Naive B cell (primary cell): ENCODE data around the gene ACOX1. TPM values are rescaled to one million over a fixed set of nuclear protein-coding genes. Genes with fewer than 3 reads are reported as not detected.

Experiments used
- ATAC-seq, 2 donors: fragments of 150-1000 bp; cut with Tn5 transposase; 2 replicates each; pipeline ENCODE4 v1.10.0; 2021; ENCODE audit warnings: low read depth in 2 of 2, mild to moderate bottlenecking in 2 of 2, moderate library complexity in 2 of 2
- DNase-seq: peaks from one replicate; pipeline ENCODE4 v3.0.0; 2022
- H3K27ac Mint-ChIP-seq, 6 donors: one replicate each; pipeline ENCODE4 v1.8.0; 2020 to 2022; ENCODE audit warnings: mild to moderate bottlenecking in 6 of 6, mixed read lengths in 6 of 6, moderate library complexity in 5 of 6, inconsistent platforms in 2 of 6
- H3K27me3 Mint-ChIP-seq, 3 donors: one replicate each; pipeline ENCODE4 v1.8.0; 2021 to 2022; ENCODE audit warnings: mixed read lengths in 3 of 3, mild to moderate bottlenecking in 1 of 3
- H3K36me3 Mint-ChIP-seq, 2 donors: one replicate each; pipeline ENCODE4 v1.8.0; 2020 to 2022; ENCODE audit warnings: mixed read lengths in 2 of 2, inconsistent platforms in 1 of 2, mild to moderate bottlenecking in 1 of 2
- H3K4me1 Mint-ChIP-seq, 3 donors: one replicate each; pipeline ENCODE4 v1.8.0; 2020 to 2022; ENCODE audit warnings: mixed read lengths in 3 of 3, inconsistent platforms in 1 of 3, mild to moderate bottlenecking in 1 of 3, moderate library complexity in 1 of 3
- H3K4me3 Mint-ChIP-seq, 8 donors: one replicate each; pipeline ENCODE4 v1.8.0; 2020 to 2022; ENCODE audit warnings: mild to moderate bottlenecking in 8 of 8, mixed read lengths in 8 of 8, moderate library complexity in 8 of 8, inconsistent platforms in 2 of 8
- H3K9me3 Mint-ChIP-seq, 7 donors: one replicate each; pipeline ENCODE4 v1.8.0; 2020 to 2022; ENCODE audit warnings: mixed read lengths in 7 of 7, mild to moderate bottlenecking in 5 of 7, inconsistent platforms in 2 of 7, moderate library complexity in 1 of 7
- polyA plus RNA-seq, 6 donors: library from polyadenylated mRNA; unstranded; fragments of 300-500 nt; fragmentation: Illumina TruSeq; gene quantifications; one replicate each; pipeline ENCODE4 v1.2.3, GENCODE V29; 2021; ENCODE audit warnings: low read depth in 6 of 6

ACOX1 gene
- polyA plus RNA-seq, 6 donors from 2014 or later, result 6.4 to 15.5 (median 10.6) TPM

- peaks cover 21 to 30% (median 26%) of the 10 kb centered on the region in 3 donors for H3K4me1 Mint-ChIP-seq
- ATAC-seq (no peak), DNase-seq (no peak)
- no peaks in the 10 kb centered on the region for H3K27me3 Mint-ChIP-seq
- H3K36me3 Mint-ChIP-seq, result peaks cover 0 to 7% of the 10 kb centered on the region in 2 donors
- H3K27ac Mint-ChIP-seq, result peak overlapping the region in 3 of 6 donors; percentile 11 to 86 (median 69)
- no peaks in the 10 kb centered on the region for H3K9me3 Mint-ChIP-seq
- H3K4me3 Mint-ChIP-seq, result peak overlapping the region; percentile 33 to 91 (median 67)
Observed at GRCh38 chr17:75898065-75898464, 80.9 kb downstream of the ACOX1 start.

GRCh38 chr17:75897160-75898019 is 81.6 kb downstream of the ACOX1 start:
- Mint-ChIP-seq H3K9me3 (no peaks in the 10 kb centered on the region), H3K27me3 (no peaks in the 10 kb centered on the region), H3K27ac (peak overlapping the region in 5 of 6 donors; percentile 16 to 86 (median 84)), H3K36me3 (peaks cover 0 to 7% of the 10 kb centered on the region in 2 donors), H3K4me1 (peaks cover 21 to 30% (median 26%) of the 10 kb centered on the region in 3 donors), H3K4me3 (peak overlapping the region; percentile 60 to 91 (median 76))
- ATAC-seq, result no peak
- DNase-seq, result no peak

- no peaks in the 10 kb centered on the region for H3K27me3 Mint-ChIP-seq
- peaks cover 21 to 30% (median 26%) of the 10 kb centered on the region in 3 donors for H3K4me1 Mint-ChIP-seq
- peaks cover 0 to 7% of the 10 kb centered on the region in 2 donors for H3K36me3 Mint-ChIP-seq
- ATAC-seq (peak; percentile 82 to 85), DNase-seq (peak; percentile 71)
- H3K4me3 Mint-ChIP-seq, result peak within 1 kb of the TSS; percentile 60 to 94 (median 85)
- peak within 1 kb of the TSS in 5 of 6 donors; percentile 63 to 91 (median 84) for H3K27ac Mint-ChIP-seq
- no peaks in the 10 kb centered on the region for H3K9me3 Mint-ChIP-seq
Observed at GRCh38 chr17:75896415-75897159, 82.4 kb downstream of the ACOX1 start, which contains the start of gene TRIM65. TSS of gene TRIM65 (minus strand) at chr17:75896951. CDS start at chr17:75896937, 14 bp downstream.

- Mint-ChIP-seq H3K36me3 (peaks cover 0 to 7% of the 10 kb centered on the region in 2 donors), H3K4me1 (peaks cover 21 to 30% (median 26%) of the 10 kb centered on the region in 3 donors), H3K9me3 (no peaks in the 10 kb centered on the region), H3K27me3 (no peaks in the 10 kb centered on the region), H3K27ac (peak overlapping the region; percentile 19 to 93 (median 86)), H3K4me3 (peak overlapping the region; percentile 60 to 94 (median 85))
- no peak for DNase-seq
- ATAC-seq, result no peak
Observed at GRCh38 chr17:75895370-75896155, 83.4 kb downstream of the ACOX1 start.

GRCh38 chr17:75894049-75894733 is 84.8 kb downstream of the ACOX1 start:
- H3K4me3 Mint-ChIP-seq, result peak overlapping the region in 7 of 8 donors; percentile 5 to 75 (median 47)
- peaks cover 21 to 27% (median 26%) of the 10 kb centered on the region in 3 donors for H3K4me1 Mint-ChIP-seq
- H3K27ac Mint-ChIP-seq, result peak overlapping the region in 5 of 6 donors; percentile 64 to 93 (median 84)
- peaks cover 5 to 6% of the 10 kb centered on the region in 2 donors for H3K36me3 Mint-ChIP-seq
- DNase-seq, result no peak
- ATAC-seq, result no peak
- H3K27me3 Mint-ChIP-seq, result no peaks in the 10 kb centered on the region
- H3K9me3 Mint-ChIP-seq, result no peaks in the 10 kb centered on the region

GRCh38 chr17:75893305-75894048 is 85.5 kb downstream of the ACOX1 start:
- H3K27ac Mint-ChIP-seq, result peak overlapping the region in 4 of 6 donors; percentile 64 to 93 (median 87)
- no peak for ATAC-seq
- peaks cover 21 to 27% (median 26%) of the 10 kb centered on the region in 3 donors for H3K4me1 Mint-ChIP-seq

GRCh38 chr17:75892556-75893224 is 86.3 kb downstream of the ACOX1 start:
- Mint-ChIP-seq H3K9me3 (no peaks in the 10 kb centered on the region), H3K27me3 (no peaks in the 10 kb centered on the region), H3K27ac (no peak overlapping the region), H3K4me3 (peak overlapping the region in 1 of 8 donors; percentile 27), H3K36me3 (peaks cover 0 to 6% of the 10 kb centered on the region in 2 donors), H3K4me1 (peaks cover 21 to 26% (median 26%) of the 10 kb centered on the region in 3 donors)
- no peak for DNase-seq
- no peak for ATAC-seq

More at GRCh38 chr17:75893305-75894048, 85.5 kb downstream of the ACOX1 start:
- Mint-ChIP-seq H3K4me3 (peak overlapping the region in 7 of 8 donors; percentile 5 to 75 (median 54)), H3K9me3 (no peaks in the 10 kb centered on the region), H3K36me3 (peaks cover 0 to 6% of the 10 kb centered on the region in 2 donors), H3K27me3 (no peaks in the 10 kb centered on the region)
- no peak for DNase-seq

GRCh38 chr17:75891605-75892555 is 87.1 kb downstream of the ACOX1 start:
- H3K4me1 Mint-ChIP-seq, result peaks cover 21 to 26% (median 21%) of the 10 kb centered on the region in 3 donors
- DNase-seq (no peak), ATAC-seq (no peak)
- H3K36me3 Mint-ChIP-seq, result peaks cover 0 to 6% of the 10 kb centered on the region in 2 donors
- H3K27ac Mint-ChIP-seq, result no peak overlapping the region
- H3K4me3 Mint-ChIP-seq, result no peak overlapping the region
- H3K9me3 Mint-ChIP-seq, result no peaks in the 10 kb centered on the region
- H3K27me3 Mint-ChIP-seq, result no peaks in the 10 kb centered on the region
